ENCODE measurements around the gene SLC13A5. TPM values are rescaled to one million over a fixed set of nuclear protein-coding genes. Genes with fewer than 3 reads are reported as not detected.

The SLC13A5 gene
- total and polyA plus RNA-seq, 4 donors, result 88.4 to 399 (median 244) TPM

DNA sequence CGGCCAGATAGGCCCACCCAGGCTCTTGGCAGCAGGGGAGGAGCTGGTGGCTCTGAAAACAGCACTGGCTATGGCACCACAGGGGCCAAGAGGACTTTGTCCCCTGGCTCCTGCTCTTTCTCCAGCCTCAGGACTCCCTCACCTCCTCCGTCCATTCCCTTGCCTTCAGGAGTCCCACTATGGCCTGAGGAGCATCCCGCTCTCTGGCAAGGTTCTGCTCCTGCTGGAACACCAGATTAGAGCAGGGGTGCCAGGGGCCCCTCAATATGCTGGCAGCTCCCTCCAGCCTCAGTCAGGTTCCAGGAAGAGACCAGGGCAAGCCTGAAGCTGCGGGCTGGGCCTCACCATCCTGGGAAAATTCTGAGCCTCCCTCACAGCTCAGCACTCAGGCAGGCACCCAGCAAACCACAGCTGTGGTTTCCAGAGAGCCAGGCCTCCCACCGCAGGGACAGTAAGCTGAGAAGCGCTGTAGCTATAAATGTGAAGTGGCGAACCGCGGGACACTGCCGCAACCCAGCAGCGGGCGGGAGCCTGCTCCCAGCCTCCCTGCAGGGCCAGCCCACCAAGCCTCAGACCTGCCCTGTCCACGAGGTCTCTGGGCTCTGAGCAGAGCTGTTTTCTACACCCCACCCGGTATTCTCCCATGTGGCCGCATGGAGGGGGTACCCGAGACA, 35.9 kb downstream of the SLC13A5 start:
- no peak overlapping the region for H3K4me3 ChIP-seq (ENCODE audit: low read depth in 1 of 3, low read length in 3 of 3)
- H3K4me1 ChIP-seq (ENCODE audit: control insufficient read depth in 4 of 4, insufficient read depth in 4 of 4, low read length in 3 of 4), result peaks cover 5 to 11% (median 10%) of the 10 kb centered on the region in 4 donors
- no peak overlapping the region for H3K9ac ChIP-seq (ENCODE audit: low read depth in 1 of 2, low read length in 2 of 2)
- DNase-seq (ENCODE audit: low spot score), result no peak
- TF ChIP-seq SP1 (IDR thresholded peaks at IDR 0.05), result peak; percentile 22
- TF ChIP-seq, protein P1, sequence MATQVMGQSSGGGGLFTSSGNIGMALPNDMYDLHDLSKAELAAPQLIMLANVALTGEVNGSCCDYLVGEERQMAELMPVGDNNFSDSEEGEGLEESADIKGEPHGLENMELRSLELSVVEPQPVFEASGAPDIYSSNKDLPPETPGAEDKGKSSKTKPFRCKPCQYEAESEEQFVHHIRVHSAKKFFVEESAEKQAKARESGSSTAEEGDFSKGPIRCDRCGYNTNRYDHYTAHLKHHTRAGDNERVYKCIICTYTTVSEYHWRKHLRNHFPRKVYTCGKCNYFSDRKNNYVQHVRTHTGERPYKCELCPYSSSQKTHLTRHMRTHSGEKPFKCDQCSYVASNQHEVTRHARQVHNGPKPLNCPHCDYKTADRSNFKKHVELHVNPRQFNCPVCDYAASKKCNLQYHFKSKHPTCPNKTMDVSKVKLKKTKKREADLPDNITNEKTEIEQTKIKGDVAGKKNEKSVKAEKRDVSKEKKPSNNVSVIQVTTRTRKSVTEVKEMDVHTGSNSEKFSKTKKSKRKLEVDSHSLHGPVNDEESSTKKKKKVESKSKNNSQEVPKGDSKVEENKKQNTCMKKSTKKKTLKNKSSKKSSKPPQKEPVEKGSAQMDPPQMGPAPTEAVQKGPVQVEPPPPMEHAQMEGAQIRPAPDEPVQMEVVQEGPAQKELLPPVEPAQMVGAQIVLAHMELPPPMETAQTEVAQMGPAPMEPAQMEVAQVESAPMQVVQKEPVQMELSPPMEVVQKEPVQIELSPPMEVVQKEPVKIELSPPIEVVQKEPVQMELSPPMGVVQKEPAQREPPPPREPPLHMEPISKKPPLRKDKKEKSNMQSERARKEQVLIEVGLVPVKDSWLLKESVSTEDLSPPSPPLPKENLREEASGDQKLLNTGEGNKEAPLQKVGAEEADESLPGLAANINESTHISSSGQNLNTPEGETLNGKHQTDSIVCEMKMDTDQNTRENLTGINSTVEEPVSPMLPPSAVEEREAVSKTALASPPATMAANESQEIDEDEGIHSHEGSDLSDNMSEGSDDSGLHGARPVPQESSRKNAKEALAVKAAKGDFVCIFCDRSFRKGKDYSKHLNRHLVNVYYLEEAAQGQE (IDR thresholded peaks at IDR 0.05), result no peak
- TF ChIP-seq HNF4A (conservative IDR thresholded peaks at IDR 0.05), result peak; percentile 62 to 69
- 73% methylated on average over 16 of the region's 16 CpGs for WGBS
- no peak overlapping the region for H3K27ac ChIP-seq (ENCODE audit: low read depth in 1 of 2, low read length in 2 of 2)
- no peaks in the 10 kb centered on the region for H3K9me3 ChIP-seq (ENCODE audit: control insufficient read depth in 4 of 4, low read length in 3 of 4)
- no peaks in the 10 kb centered on the region for H3K36me3 ChIP-seq (ENCODE audit: control insufficient read depth in 4 of 4, insufficient read depth in 3 of 4, low read depth in 1 of 4, low read length in 3 of 4)
- H3K27me3 ChIP-seq (ENCODE audit: control insufficient read depth in 4 of 4, insufficient read depth in 4 of 4, low read length in 3 of 4), result no peaks in the 10 kb centered on the region

DNA sequence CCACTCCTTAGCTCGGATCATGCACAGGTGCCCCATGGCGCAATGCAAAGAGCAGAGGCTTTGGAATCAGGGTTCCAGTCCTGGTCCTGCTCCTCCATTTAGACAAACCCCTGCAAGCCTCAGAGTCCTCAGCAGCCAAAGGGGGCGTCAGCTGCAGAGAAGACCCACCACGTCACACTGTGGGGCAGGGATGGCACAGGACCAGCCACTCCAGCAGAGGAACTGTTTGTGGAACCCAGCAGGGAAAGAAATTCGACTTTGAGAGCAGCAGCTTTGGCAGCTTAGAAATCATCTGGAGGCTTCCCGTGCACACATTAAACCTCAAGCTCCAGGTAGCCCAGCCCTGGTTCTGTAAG, 36.4 kb downstream of the SLC13A5 start:
- DNase-seq (ENCODE audit: low spot score), result no peak
- Histone ChIP-seq H3K36me3 (ENCODE audit: control insufficient read depth in 4 of 4, insufficient read depth in 3 of 4, low read depth in 1 of 4, low read length in 3 of 4) (no peaks in the 10 kb centered on the region), H3K9ac (ENCODE audit: low read depth in 1 of 2, low read length in 2 of 2) (no peak overlapping the region), H3K4me3 (ENCODE audit: low read depth in 1 of 3, low read length in 3 of 3) (no peak overlapping the region), H3K4me1 (ENCODE audit: control insufficient read depth in 4 of 4, insufficient read depth in 4 of 4, low read length in 3 of 4) (peaks cover 2 to 11% (median 10%) of the 10 kb centered on the region in 4 donors), H3K27ac (ENCODE audit: low read depth in 1 of 2, low read length in 2 of 2) (no peak overlapping the region), H3K9me3 (ENCODE audit: control insufficient read depth in 4 of 4, low read length in 3 of 4) (no peaks in the 10 kb centered on the region), H3K27me3 (ENCODE audit: control insufficient read depth in 4 of 4, insufficient read depth in 4 of 4, low read length in 3 of 4) (no peaks in the 10 kb centered on the region)
- WGBS, result 68% methylated on average over 6 of the region's 6 CpGs
- TF ChIP-seq HNF4A (conservative IDR thresholded peaks at IDR 0.05) (no peak), GABPA (IDR thresholded peaks at IDR 0.05 in 1 of 2, conservative IDR thresholded peaks at IDR 0.05 in 1 of 2) (no peak), NR2F2 (IDR thresholded peaks at IDR 0.05) (no peak), FOXA2 (IDR thresholded peaks at IDR 0.05) (no peak), RAD21 (IDR thresholded peaks at IDR 0.05) (no peak), YY1 (IDR thresholded peaks at IDR 0.05) (no peak), RXRA (IDR thresholded peaks at IDR 0.05) (no peak), EGR1 (IDR thresholded peaks at IDR 0.05; ENCODE audit: low read depth in 2 of 2) (no peak), SP1 (IDR thresholded peaks at IDR 0.05) (no peak), JUND (IDR thresholded peaks at IDR 0.05) (no peak), FOXA1 (IDR thresholded peaks at IDR 0.05) (no peak), TAF1 (conservative IDR thresholded peaks at IDR 0.05) (no peak), HNF4G (IDR thresholded peaks at IDR 0.05) (no peak)
- TF ChIP-seq, protein P2, sequence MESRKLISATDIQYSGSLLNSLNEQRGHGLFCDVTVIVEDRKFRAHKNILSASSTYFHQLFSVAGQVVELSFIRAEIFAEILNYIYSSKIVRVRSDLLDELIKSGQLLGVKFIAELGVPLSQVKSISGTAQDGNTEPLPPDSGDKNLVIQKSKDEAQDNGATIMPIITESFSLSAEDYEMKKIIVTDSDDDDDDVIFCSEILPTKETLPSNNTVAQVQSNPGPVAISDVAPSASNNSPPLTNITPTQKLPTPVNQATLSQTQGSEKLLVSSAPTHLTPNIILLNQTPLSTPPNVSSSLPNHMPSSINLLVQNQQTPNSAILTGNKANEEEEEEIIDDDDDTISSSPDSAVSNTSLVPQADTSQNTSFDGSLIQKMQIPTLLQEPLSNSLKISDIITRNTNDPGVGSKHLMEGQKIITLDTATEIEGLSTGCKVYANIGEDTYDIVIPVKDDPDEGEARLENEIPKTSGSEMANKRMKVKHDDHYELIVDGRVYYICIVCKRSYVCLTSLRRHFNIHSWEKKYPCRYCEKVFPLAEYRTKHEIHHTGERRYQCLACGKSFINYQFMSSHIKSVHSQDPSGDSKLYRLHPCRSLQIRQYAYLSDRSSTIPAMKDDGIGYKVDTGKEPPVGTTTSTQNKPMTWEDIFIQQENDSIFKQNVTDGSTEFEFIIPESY (IDR thresholded peaks at IDR 0.05), result no peak
- TF ChIP-seq, protein P3, sequence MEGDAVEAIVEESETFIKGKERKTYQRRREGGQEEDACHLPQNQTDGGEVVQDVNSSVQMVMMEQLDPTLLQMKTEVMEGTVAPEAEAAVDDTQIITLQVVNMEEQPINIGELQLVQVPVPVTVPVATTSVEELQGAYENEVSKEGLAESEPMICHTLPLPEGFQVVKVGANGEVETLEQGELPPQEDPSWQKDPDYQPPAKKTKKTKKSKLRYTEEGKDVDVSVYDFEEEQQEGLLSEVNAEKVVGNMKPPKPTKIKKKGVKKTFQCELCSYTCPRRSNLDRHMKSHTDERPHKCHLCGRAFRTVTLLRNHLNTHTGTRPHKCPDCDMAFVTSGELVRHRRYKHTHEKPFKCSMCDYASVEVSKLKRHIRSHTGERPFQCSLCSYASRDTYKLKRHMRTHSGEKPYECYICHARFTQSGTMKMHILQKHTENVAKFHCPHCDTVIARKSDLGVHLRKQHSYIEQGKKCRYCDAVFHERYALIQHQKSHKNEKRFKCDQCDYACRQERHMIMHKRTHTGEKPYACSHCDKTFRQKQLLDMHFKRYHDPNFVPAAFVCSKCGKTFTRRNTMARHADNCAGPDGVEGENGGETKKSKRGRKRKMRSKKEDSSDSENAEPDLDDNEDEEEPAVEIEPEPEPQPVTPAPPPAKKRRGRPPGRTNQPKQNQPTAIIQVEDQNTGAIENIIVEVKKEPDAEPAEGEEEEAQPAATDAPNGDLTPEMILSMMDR (IDR thresholded peaks at IDR 0.05; ENCODE audit: low read depth, low read length, missing input control), result no peak
- TF ChIP-seq, protein P4, sequence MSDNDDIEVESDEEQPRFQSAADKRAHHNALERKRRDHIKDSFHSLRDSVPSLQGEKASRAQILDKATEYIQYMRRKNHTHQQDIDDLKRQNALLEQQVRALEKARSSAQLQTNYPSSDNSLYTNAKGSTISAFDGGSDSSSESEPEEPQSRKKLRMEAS (IDR thresholded peaks at IDR 0.05), result no peak
- TF ChIP-seq, protein P1 (IDR thresholded peaks at IDR 0.05), result no peak
- TF ChIP-seq, protein P5, sequence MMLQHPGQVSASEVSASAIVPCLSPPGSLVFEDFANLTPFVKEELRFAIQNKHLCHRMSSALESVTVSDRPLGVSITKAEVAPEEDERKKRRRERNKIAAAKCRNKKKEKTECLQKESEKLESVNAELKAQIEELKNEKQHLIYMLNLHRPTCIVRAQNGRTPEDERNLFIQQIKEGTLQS (IDR thresholded peaks at IDR 0.05), result no peak

Data from liver (tissue), 9 donors.